Measurements from ENCODE around the gene B4GAT1. TPM values are rescaled to one million over a fixed set of nuclear protein-coding genes. Genes with fewer than 3 reads are reported as not detected.
"Not testable (repeated sequence)": the region's sequence is repeated elsewhere in the genome, so short reads cannot be mapped to it uniquely, and the experiment has no call there.

Gene B4GAT1
- total RNA-seq, 2 experiments from 2014 or later, result 9.5 to 9.7 TPM

GRCh38 chr11:66312549-66313320 lies 34.7 kb downstream of the B4GAT1 start:
- DNase-seq (peak; percentile 99), ATAC-seq (ENCODE audit: low read depth) (peak; percentile 70)
- Mint-ChIP-seq H3K36me3 (peaks cover 12% of the 10 kb centered on the region), H3K4me3 (peak overlapping the region; percentile 92), H3K27me3 (no peaks in the 10 kb centered on the region), H3K9me3 (no peaks in the 10 kb centered on the region), H3K27ac (peak overlapping the region; percentile 96), H3K4me1 (peaks cover 27% of the 10 kb centered on the region)
- POLR2A ChIA-PET, result interaction anchor here (0.6 to 7.7 kb wide), 22 partner anchors 9 to 422 kb away, joined by 3 to 215 read pairs (median 6); partner anchors contain the start of genes B4GAT1, BRMS1, CCDC85B and PELI3

- POLR2A ChIA-PET, result interaction anchor here (0.6 to 7.7 kb wide), 22 partner anchors 10 to 422 kb away, joined by 3 to 215 read pairs (median 6); partner anchors contain the start of genes B4GAT1, BRMS1, CCDC85B and PELI3
- DNase-seq (peak; percentile 98), ATAC-seq (ENCODE audit: low read depth) (peak; percentile 60)
- peak overlapping the region; percentile 96 for H3K27ac Mint-ChIP-seq
- peaks cover 12% of the 10 kb centered on the region for H3K36me3 Mint-ChIP-seq
- H3K27me3 Mint-ChIP-seq, result peaks cover 1% of the 10 kb centered on the region
- H3K4me1 Mint-ChIP-seq, result peaks cover 22% of the 10 kb centered on the region
- peak overlapping the region; percentile 92 for H3K4me3 Mint-ChIP-seq
- H3K9me3 Mint-ChIP-seq, result no peaks in the 10 kb centered on the region
Observed at GRCh38 chr11:66311965-66312548, 35.4 kb downstream of the B4GAT1 start.

- H3K36me3 Mint-ChIP-seq, result peaks cover 12% of the 10 kb centered on the region
- peaks cover 1% of the 10 kb centered on the region for H3K27me3 Mint-ChIP-seq
- peaks cover 22% of the 10 kb centered on the region for H3K4me1 Mint-ChIP-seq
- peak overlapping the region; percentile 92 for H3K4me3 Mint-ChIP-seq
- no peaks in the 10 kb centered on the region for H3K9me3 Mint-ChIP-seq
- DNase-seq, result no peak
- peak overlapping the region; percentile 96 for H3K27ac Mint-ChIP-seq
- no peak for ATAC-seq (ENCODE audit: low read depth)
- POLR2A ChIA-PET, result interaction anchor here (0.6 to 7.7 kb wide), 9 partner anchors 15 to 77 kb away, joined by 3 to 215 read pairs (median 26); partner anchors contain the start of genes B4GAT1, BRMS1, RIN1 and SLC29A2
Observed at GRCh38 chr11:66311470-66311964, 35.9 kb downstream of the B4GAT1 start.

GRCh38 chr11:66310803-66311440 lies 36.5 kb downstream of the B4GAT1 start:
- not testable (repeated sequence) for H3K9me3 Mint-ChIP-seq; H3K27me3 Mint-ChIP-seq; H3K27ac Mint-ChIP-seq; DNase-seq; ATAC-seq (ENCODE audit: low read depth); H3K4me3 Mint-ChIP-seq
- Mint-ChIP-seq H3K36me3 (peaks cover 11% of the 10 kb centered on the region), H3K4me1 (peaks cover 19% of the 10 kb centered on the region)
- POLR2A ChIA-PET, result interaction anchor here (0.6 to 7.7 kb wide), 8 partner anchors 15 to 78 kb away, joined by 3 to 215 read pairs (median 29); partner anchors contain the start of genes B4GAT1, BRMS1, RIN1 and SLC29A2

- H3K9me3 Mint-ChIP-seq, result no peaks in the 10 kb centered on the region
- peaks cover 14% of the 10 kb centered on the region for H3K4me1 Mint-ChIP-seq
- no peak for DNase-seq
- POLR2A ChIA-PET, result interaction anchor here (0.9 kb wide), 1 partner anchor 37 kb away, joined by 3 read pairs; the partner anchor contains the start of gene B4GAT1
- no peak overlapping the region for H3K27ac Mint-ChIP-seq
- H3K36me3 Mint-ChIP-seq, result peaks cover 6% of the 10 kb centered on the region
- no peak overlapping the region for H3K4me3 Mint-ChIP-seq
- ATAC-seq (ENCODE audit: low read depth), result no peak
- peaks cover 1% of the 10 kb centered on the region for H3K27me3 Mint-ChIP-seq
Observed at GRCh38 chr11:66310324-66310723, 37.1 kb downstream of the B4GAT1 start.

- Mint-ChIP-seq H3K4me1 (peaks cover 11% of the 10 kb centered on the region), H3K27me3 (peaks cover 1% of the 10 kb centered on the region), H3K4me3 (no peak overlapping the region), H3K9me3 (no peaks in the 10 kb centered on the region), H3K27ac (no peak overlapping the region), H3K36me3 (no peaks in the 10 kb centered on the region)
- ATAC-seq (ENCODE audit: low read depth), result no peak
- POLR2A ChIA-PET, result interaction anchor here (0.9 kb wide), 1 partner anchor 38 kb away, joined by 3 read pairs; the partner anchor contains the start of gene B4GAT1
- no peak for DNase-seq
Observed at GRCh38 chr11:66309475-66309874, 38.0 kb downstream of the B4GAT1 start.

- Mint-ChIP-seq H3K27me3 (peaks cover 4% of the 10 kb centered on the region), H3K4me1 (no peaks in the 10 kb centered on the region), H3K36me3 (no peaks in the 10 kb centered on the region), H3K27ac (no peak overlapping the region), H3K4me3 (no peak overlapping the region), H3K9me3 (no peaks in the 10 kb centered on the region)
- ATAC-seq (ENCODE audit: low read depth) (no peak), DNase-seq (no peak)
- POLR2A ChIA-PET, result interaction anchor here (1.6 kb wide), 1 partner anchor 33 kb away, joined by 4 read pairs; the partner anchor contains the start of gene RIN1
Observed at GRCh38 chr11:66302656-66303055, 44.8 kb downstream of the B4GAT1 start.

- H3K27ac Mint-ChIP-seq, result no peak overlapping the region
- H3K9me3 Mint-ChIP-seq, result no peaks in the 10 kb centered on the region
- no peak for DNase-seq
- H3K4me3 Mint-ChIP-seq, result no peak overlapping the region
- no peaks in the 10 kb centered on the region for H3K4me1 Mint-ChIP-seq
- POLR2A ChIA-PET, result interaction anchor here (1.0 kb wide), 1 partner anchor 10 kb away, joined by 3 read pairs; the partner anchor contains the start of gene YIF1A
- no peak for ATAC-seq (ENCODE audit: low read depth)
- peaks cover 8% of the 10 kb centered on the region for H3K27me3 Mint-ChIP-seq
- H3K36me3 Mint-ChIP-seq, result no peaks in the 10 kb centered on the region
Observed at GRCh38 chr11:66299186-66299585, 48.2 kb downstream of the B4GAT1 start.

- H3K27me3 Mint-ChIP-seq, result peaks cover 16% of the 10 kb centered on the region
- H3K36me3 Mint-ChIP-seq, result no peaks in the 10 kb centered on the region
- POLR2A ChIA-PET, result interaction anchor here (0.6 kb wide), 1 partner anchor 578 kb away, joined by 3 read pairs; no protein-coding TSS in a partner anchor
- no peaks in the 10 kb centered on the region for H3K9me3 Mint-ChIP-seq
- H3K4me1 Mint-ChIP-seq, result peaks cover 2% of the 10 kb centered on the region
- ATAC-seq (ENCODE audit: low read depth) (no peak), DNase-seq (no peak)
- no peak overlapping the region for H3K4me3 Mint-ChIP-seq
- H3K27ac Mint-ChIP-seq, result no peak overlapping the region
Observed at GRCh38 chr11:66297610-66298009, 49.8 kb downstream of the B4GAT1 start.

Other genes starting within 250 kb of the B4GAT1 start
- gene KLC2, start 89.9 kb downstream of the B4GAT1 start, total RNA-seq, result 10 to 100 TPM; 39.3 to 41.9 TPM
- 100 to 1,000 TPM; 136 to 145 TPM for gene RAB1B, start 79.0 kb downstream of the B4GAT1 start, total RNA-seq
- gene CNIH2, start 69.5 kb downstream of the B4GAT1 start, total RNA-seq, result 1 to 10 TPM; 2.1 to 2.7 TPM
- gene YIF1A, start 58.5 kb downstream of the B4GAT1 start, total RNA-seq, result 10 to 100 TPM; 44.5 to 45.5 TPM
- not detected for gene TMEM151A, start 55.7 kb downstream of the B4GAT1 start, total RNA-seq
- gene CD248, start 30.6 kb downstream of the B4GAT1 start, total RNA-seq, result 10 to 100 TPM; 80.3 to 85.5 TPM
- 1 to 10 TPM; 3.0 to 5.7 TPM for gene RIN1, start 11.2 kb downstream of the B4GAT1 start, total RNA-seq
- 10 to 100 TPM; 45.4 to 47.8 TPM for gene BRMS1, start 2.5 kb downstream of the B4GAT1 start, total RNA-seq
- 10 to 100 TPM; 11.2 to 12.1 TPM for gene SLC29A2, start 24.1 kb upstream of the B4GAT1 start, total RNA-seq
- under 1 TPM; 0.23 to 0.67 TPM for gene NPAS4, start 73.4 kb upstream of the B4GAT1 start, total RNA-seq
- gene MRPL11, start 91.2 kb upstream of the B4GAT1 start, total RNA-seq, result 10 to 100 TPM; 53.9 to 64.4 TPM
- 10 to 100 TPM; 10.6 to 10.7 TPM for gene PELI3, start 119.3 kb upstream of the B4GAT1 start, total RNA-seq
- gene DPP3, start 132.8 kb upstream of the B4GAT1 start, total RNA-seq, result 10 to 100 TPM; 44.9 to 45.7 TPM
- gene BBS1, start 163.0 kb upstream of the B4GAT1 start, total RNA-seq, result 10 to 100 TPM; 22.6 to 26.4 TPM
- gene ZDHHC24, start 198.4 kb upstream of the B4GAT1 start, total RNA-seq, result 10 to 100 TPM; 22.1 to 23.0 TPM
- gene ACTN3, start 199.3 kb upstream of the B4GAT1 start, total RNA-seq, result under 1 TPM in 1 of 2 experiments, not detected in 1; 0.11 TPM
- gene CTSF, start 221.0 kb upstream of the B4GAT1 start, total RNA-seq, result 10 to 100 TPM; 13.5 to 14.2 TPM
- gene CCDC87, start 245.4 kb upstream of the B4GAT1 start, total RNA-seq, result under 1 TPM; 0.09 to 0.14 TPM
- gene CCS, start 245.6 kb upstream of the B4GAT1 start, total RNA-seq, result 10 to 100 TPM; 46.6 to 47.5 TPM

Measured in activated naive CD8-positive, alpha-beta T cell treated with anti-CD3 and anti-CD28 coated beads, Interleukin-2, amount 10 ng/mL, durations not matched to agents 7 days and 5 days (primary cell).